Thoracic aorta (tissue), 2 donors: ENCODE results near the gene DCT. TPM values are rescaled to one million over a fixed set of nuclear protein-coding genes. Genes with fewer than 3 reads are reported as not detected.

Source experiments
- ATAC-seq: fragments of 150-250 bp; one replicate; pipeline ENCODE4 v1.8.0; 2017; ENCODE audit warnings: low read depth; ENCODE audit not compliant: insufficient number of reproducible peaks, low FRiP score
- DNase-seq: peaks from one replicate; pipeline ENCODE4 v3.0.0-alpha.2; 2020; ENCODE audit warnings: low spot score
- H3K27ac ChIP-seq, 2 donors: fragments of 200-600 bp; sonication (generic); 1 replicate in 1 of 2; 2 replicates in 1 of 2; pipeline ENCODE4 v1.5.1; 2016; ENCODE audit warnings: mild to moderate bottlenecking in 2 of 2, moderate library complexity in 2 of 2
- H3K27me3 ChIP-seq: fragments of 200-600 bp; sonication (generic); replicated peaks from 2 replicates; pipeline ENCODE4 v1.6.0; 2016; ENCODE audit warnings: mild to moderate bottlenecking; ENCODE audit not compliant: insufficient read depth
- H3K36me3 ChIP-seq: fragments of 200-600 bp; sonication (generic); one replicate; pipeline ENCODE4 v1.5.1; 2016
- H3K4me1 ChIP-seq, 2 donors: fragments of 200-600 bp; sonication (generic); 1 replicate in 1 of 2; 2 replicates in 1 of 2; pipeline versions ENCODE4 v1.5.1 to v1.6.0; 2016; ENCODE audit warnings: low read depth in 2 of 2, mild to moderate bottlenecking in 1 of 2; ENCODE audit not compliant: control insufficient read depth in 1 of 2
- H3K4me3 ChIP-seq: fragments of 200-600 bp; sonication (generic); 2 replicates; pipeline ENCODE4 v1.5.1; 2016; ENCODE audit warnings: mild to moderate bottlenecking
- H3K9me3 ChIP-seq: fragments of 200-600 bp; sonication (generic); 2 replicates; pipeline ENCODE4 v1.5.1; 2016
- CTCF ChIP-seq: fragments of 200-600 bp; sonication (generic); IDR thresholded peaks from one replicate; pipeline ENCODE4 v1.5.1; 2019; ENCODE audit warnings: antibody characterized with exemption
- total RNA-seq, 2 donors: library from RNA; depleted of rRNA; stranded (reverse); fragments of >200 nt; gene quantifications; one replicate each; pipeline versions ENCODE4 v1.1.0 to v1.2.3, GENCODE V29; 2016

Gene DCT
- total RNA-seq, 2 donors from 2014 or later, result 0.27 TPM; not detected in 1

- Histone ChIP-seq H3K27me3 (no peaks in the 10 kb centered on the region), H3K36me3 (no peaks in the 10 kb centered on the region), H3K27ac (no peak overlapping the region), H3K4me1 (no peaks in the 10 kb centered on the region), H3K4me3 (no peak overlapping the region), H3K9me3 (no peaks in the 10 kb centered on the region)
- ATAC-seq (no peak), DNase-seq (no peak)
- TF ChIP-seq CTCF, result no peak
These were observed 20.4 kb downstream of the DCT start for GRCh38 chr13:94459116-94459515.

GRCh38 chr13:94455414-94455813, 24.1 kb downstream of the DCT start:
- ATAC-seq (no peak), DNase-seq (no peak)
- Histone ChIP-seq H3K4me1 (no peaks in the 10 kb centered on the region), H3K27ac (no peak overlapping the region), H3K9me3 (no peaks in the 10 kb centered on the region), H3K4me3 (no peak overlapping the region), H3K27me3 (no peaks in the 10 kb centered on the region), H3K36me3 (no peaks in the 10 kb centered on the region)
- TF ChIP-seq CTCF, result no peak

GRCh38 chr13:94454906-94455305, 24.6 kb downstream of the DCT start:
- TF ChIP-seq CTCF, result no peak
- no peak overlapping the region for H3K4me3 ChIP-seq
- no peak overlapping the region for H3K27ac ChIP-seq
- no peaks in the 10 kb centered on the region for H3K4me1 ChIP-seq
- DNase-seq, result no peak
- H3K9me3 ChIP-seq, result no peaks in the 10 kb centered on the region
- no peak for ATAC-seq
- no peaks in the 10 kb centered on the region for H3K36me3 ChIP-seq
- no peaks in the 10 kb centered on the region for H3K27me3 ChIP-seq

GRCh38 chr13:94454334-94454733, 25.1 kb downstream of the DCT start:
- ATAC-seq (no peak), DNase-seq (no peak)
- no peak overlapping the region for H3K4me3 ChIP-seq
- H3K9me3 ChIP-seq, result no peaks in the 10 kb centered on the region
- H3K4me1 ChIP-seq, result no peaks in the 10 kb centered on the region
- H3K27me3 ChIP-seq, result no peaks in the 10 kb centered on the region
- no peak overlapping the region for H3K27ac ChIP-seq
- no peaks in the 10 kb centered on the region for H3K36me3 ChIP-seq
- TF ChIP-seq CTCF, result no peak

- H3K36me3 ChIP-seq, result no peaks in the 10 kb centered on the region
- no peaks in the 10 kb centered on the region for H3K27me3 ChIP-seq
- H3K4me1 ChIP-seq, result no peaks in the 10 kb centered on the region
- TF ChIP-seq CTCF, result no peak
- no peak overlapping the region for H3K4me3 ChIP-seq
- no peaks in the 10 kb centered on the region for H3K9me3 ChIP-seq
- no peak for DNase-seq
- ATAC-seq, result no peak
- H3K27ac ChIP-seq, result no peak overlapping the region
These were observed 34.7 kb downstream of the DCT start for GRCh38 chr13:94444826-94445225.
